Measurements from ENCODE around the gene CFAP70. TPM values are rescaled to one million over a fixed set of nuclear protein-coding genes. Genes with fewer than 3 reads are reported as not detected.
"Not testable (repeated sequence)": the region's sequence is repeated elsewhere in the genome, so short reads cannot be mapped to it uniquely, and the experiment has no call there.

Gene CFAP70
- total RNA-seq, 1 experiment from 2014 or later = 2.9 TPM

- RAD21 ChIA-PET (ENCODE audit: low non-redundant PET in 1 of 2, low total read pairs in 2 of 2, uncharacterized antibody in 2 of 2, unreplicated experiment in 2 of 2) = no interaction called here
- no peaks in the 10 kb centered on the region for H3K27me3 ChIP-seq (ENCODE audit: insufficient read depth, low read length)
- H3K27ac ChIP-seq (ENCODE audit: low read depth, low read length) = no peak overlapping the region
- CTCF ChIA-PET = no interaction called here
- H3K9me3 ChIP-seq (ENCODE audit: control insufficient read depth in 1 of 2, insufficient read depth in 1 of 2, low read depth in 1 of 2, low read length in 2 of 2) = no peaks in the 10 kb centered on the region
- no peak overlapping the region for H3K4me2 ChIP-seq (ENCODE audit: low read length)
- H3K4me1 ChIP-seq (ENCODE audit: control insufficient read depth in 1 of 2, insufficient read depth in 2 of 2, low read length in 2 of 2) = peaks cover 16 to 29% of the 10 kb centered on the region in 2 experiments
- no peak overlapping the region for H3K9ac ChIP-seq (ENCODE audit: low read length)
- BruUV-seq (replicated peaks) = no TSS peak
- no peaks in the 10 kb centered on the region for H3K9me2 ChIP-seq (ENCODE audit: insufficient read depth)
- no peak for TF ChIP-seq POLR2AphosphoS5 (IDR thresholded peaks at IDR 0.05; ENCODE audit: low read depth, low read length)
- H2AFZ ChIP-seq (ENCODE audit: low read depth, low read length, poor library complexity, severe bottlenecking) = no peak overlapping the region
- intact Hi-C loops (cut with micrococcal nuclease) = loop anchor here (5.0 to 10.0 kb wide), 3 partner anchors 133 to 381 kb away; partner anchors contain the start of genes MYOZ1 and PPP3CB
- POLR2A ChIA-PET = interaction anchor here (1.4 to 1.7 kb wide), 2 partner anchors 9 to 15 kb away, joined by 4 to 13 read pairs; partner anchors contain the start of genes DNAJC9 and MRPS16
- H3K4me3 ChIP-seq (replicated peaks in 1 of 2; ENCODE audit: low read depth in 1 of 2, low read length in 2 of 2) = no peak overlapping the region
- H3K36me3 ChIP-seq (ENCODE audit: control insufficient read depth in 1 of 2, insufficient read depth in 2 of 2, low read length in 2 of 2) = no peaks in the 10 kb centered on the region
- H4K20me1 ChIP-seq (ENCODE audit: insufficient read depth) = no peaks in the 10 kb centered on the region
- no peak for DNase-seq (ENCODE audit: low read depth, low spot score)
- ATAC-seq = no peak
- no peaks in the 10 kb centered on the region for H3K79me2 ChIP-seq (ENCODE audit: insufficient read depth, low read length)
Measured at GRCh38 chr10:73261362-73261995, 97.2 kb downstream of the CFAP70 start.

GRCh38 chr10:73258612-73259011 lies 100.1 kb downstream of the CFAP70 start:
- H3K4me2 ChIP-seq (ENCODE audit: low read length); CTCF ChIA-PET; DNase-seq (ENCODE audit: low read depth, low spot score); BruUV-seq (replicated peaks); H3K9ac ChIP-seq (ENCODE audit: low read length); H3K9me2 ChIP-seq (ENCODE audit: insufficient read depth); H4K20me1 ChIP-seq (ENCODE audit: insufficient read depth); RAD21 ChIA-PET (ENCODE audit: low non-redundant PET in 1 of 2, low total read pairs in 2 of 2, uncharacterized antibody in 2 of 2, unreplicated experiment in 2 of 2); H2AFZ ChIP-seq (ENCODE audit: low read depth, low read length, poor library complexity, severe bottlenecking); H3K27ac ChIP-seq (ENCODE audit: low read depth, low read length); H3K9me3 ChIP-seq (ENCODE audit: control insufficient read depth in 1 of 2, insufficient read depth in 1 of 2, low read depth in 1 of 2, low read length in 2 of 2); H3K4me3 ChIP-seq (replicated peaks in 1 of 2; ENCODE audit: low read depth in 1 of 2, low read length in 2 of 2); H3K79me2 ChIP-seq (ENCODE audit: insufficient read depth, low read length); POLR2A ChIA-PET; intact Hi-C loops (cut with micrococcal nuclease); ATAC-seq; H3K27me3 ChIP-seq (ENCODE audit: insufficient read depth, low read length); H3K36me3 ChIP-seq (ENCODE audit: control insufficient read depth in 1 of 2, insufficient read depth in 2 of 2, low read length in 2 of 2): not testable (repeated sequence)
- H3K4me1 ChIP-seq (ENCODE audit: control insufficient read depth in 1 of 2, insufficient read depth in 2 of 2, low read length in 2 of 2) = peaks cover 14 to 28% of the 10 kb centered on the region in 2 experiments
